CD4-positive, alpha-beta T cell treated with Interleukin-1 beta for 1 hour (primary cell): Measurements from ENCODE around the gene NID2.

Source experiments
- DNase-seq, 2 donors: peaks; one replicate each; pipeline ENCODE4 v3.0.0-alpha.2; 2020 to 2022

The NID2 gene

GRCh38 chr14:52080158-52080800 is 11.4 kb upstream of the NID2 start:
- no peak for DNase-seq

GRCh38 chr14:52079239-52079959 is 10.5 kb upstream of the NID2 start:
- DNase-seq, result no peak

- DNase-seq, result no peak
Measured at GRCh38 chr14:52078721-52079120, 9.9 kb upstream of the NID2 start.

- no peak for DNase-seq
Measured at GRCh38 chr14:52078095-52078531, 9.3 kb upstream of the NID2 start.

- DNase-seq, result no peak
Measured at GRCh38 chr14:52077256-52077979, 8.6 kb upstream of the NID2 start.

- no peak for DNase-seq
Measured at GRCh38 chr14:52076334-52076733, 7.5 kb upstream of the NID2 start.

GRCh38 chr14:52075371-52075770 is 6.5 kb upstream of the NID2 start:
- no peak for DNase-seq

- no peak for DNase-seq
Measured at GRCh38 chr14:52073251-52073650, 4.4 kb upstream of the NID2 start.

- DNase-seq, result no peak
Measured at GRCh38 chr14:52072266-52072780, 3.5 kb upstream of the NID2 start.

- DNase-seq, result no peak
Measured at GRCh38 chr14:52071675-52072074, 2.8 kb upstream of the NID2 start.

GRCh38 chr14:52070051-52070431 is 1.2 kb upstream of the NID2 start:
- no peak for DNase-seq

- no peak for DNase-seq
Measured at GRCh38 chr14:52069307-52070050, 620 bp upstream of the NID2 start.

GRCh38 chr14:52067873-52068614 is 815 bp downstream of the NID2 start:
- no peak for DNase-seq

- DNase-seq, result no peak
Measured at GRCh38 chr14:52064174-52064573, 4.7 kb downstream of the NID2 start.

- no peak for DNase-seq
Measured at GRCh38 chr14:52063052-52063462, 5.8 kb downstream of the NID2 start.

GRCh38 chr14:52061890-52062289 is 7.0 kb downstream of the NID2 start:
- no peak for DNase-seq

- DNase-seq, result no peak
Measured at GRCh38 chr14:52061390-52061789, 7.5 kb downstream of the NID2 start.

GRCh38 chr14:52060080-52060479 is 8.8 kb downstream of the NID2 start:
- DNase-seq, result no peak

GRCh38 chr14:52059649-52060048 is 9.2 kb downstream of the NID2 start:
- no peak for DNase-seq

GRCh38 chr14:52058341-52058740 is 10.5 kb downstream of the NID2 start:
- DNase-seq, result no peak

GRCh38 chr14:52055167-52055566 is 13.7 kb downstream of the NID2 start:
- no peak for DNase-seq

GRCh38 chr14:52054678-52055077 is 14.2 kb downstream of the NID2 start:
- no peak for DNase-seq
